CD4-positive, alpha-beta T cell (primary cell): ENCODE results near the gene MYO3B. TPM values are rescaled to one million over a fixed set of nuclear protein-coding genes. Genes with fewer than 3 reads are reported as not detected.

ENCODE experiments used
- ATAC-seq: fragments of 200-7000 bp; cut with Tn5 transposase; one replicate; pipeline ENCODE4 v1.10.0; 2022; ENCODE audit warnings: mild to moderate bottlenecking; ENCODE audit not compliant: poor library complexity
- CTCF ChIA-PET: fragments of 350-600 bp; sonication (Branson Sonifier 250); formaldehyde crosslinking; loops from one replicate; lab custom pipeline; 2021; ENCODE audit warnings: antibody characterized with exemption, inconsistent platforms; lab: Charles Lee
- POLR2A ChIA-PET: fragments of 350-600 bp; sonication (Branson Sonifier 250); formaldehyde crosslinking; loops from one replicate; lab custom pipeline; 2021; ENCODE audit warnings: antibody characterized with exemption, inconsistent platforms; lab: Charles Lee
- DNase-seq, 14 experiments: peaks; one replicate each; pipeline ENCODE4 v3.0.0-alpha.2; 2013 to 2020; ENCODE audit warnings: mixed read lengths in 2 of 14
- H3K27ac ChIP-seq, 2 donors: one replicate each; pipeline versions ENCODE4 v1.5.1 to v1.7.0; 2013; ENCODE audit warnings: low read length in 2 of 2, low read depth in 1 of 2, mild to moderate bottlenecking in 1 of 2
- H3K27me3 ChIP-seq, 2 experiments: 1 replicate in 1 of 2; 2 replicates in 1 of 2; pipeline versions ENCODE4 v1.6.1 to v1.7.0; 2013; ENCODE audit warnings: low read length in 2 of 2, control low read depth in 1 of 2, mild to moderate bottlenecking in 1 of 2, moderate library complexity in 1 of 2; ENCODE audit not compliant: insufficient read depth in 2 of 2, control insufficient read depth in 1 of 2
- H3K36me3 ChIP-seq: one replicate; pipeline ENCODE4 v1.6.1; 2013; ENCODE audit warnings: low read length, control low read depth; ENCODE audit not compliant: insufficient read depth
- H3K4me1 ChIP-seq: one replicate; pipeline ENCODE4 v1.6.1; 2013; ENCODE audit warnings: low read length, control low read depth; ENCODE audit not compliant: insufficient read depth
- H3K4me3 ChIP-seq: one replicate; pipeline ENCODE4 v1.5.1; 2013; ENCODE audit warnings: mild to moderate bottlenecking, low read length, moderate library complexity
- H3K9me3 ChIP-seq, 2 experiments: 1 replicate in 1 of 2; 2 replicates in 1 of 2; pipeline versions ENCODE4 v1.6.1 to v1.7.0; 2013; ENCODE audit warnings: low read length in 2 of 2, mild to moderate bottlenecking in 2 of 2, control low read depth in 1 of 2, moderate library complexity in 1 of 2; ENCODE audit not compliant: control insufficient read depth in 1 of 2, insufficient read depth in 1 of 2
- H3K27ac Mint-ChIP-seq: one replicate; pipeline ENCODE4 v1.8.0; 2020; ENCODE audit warnings: mixed read lengths
- H3K27me3 Mint-ChIP-seq: one replicate; pipeline ENCODE4 v1.8.0; 2021; ENCODE audit warnings: mixed read lengths
- H3K36me3 Mint-ChIP-seq: one replicate; pipeline ENCODE4 v1.8.0; 2021; ENCODE audit warnings: low read depth, mixed read lengths
- H3K4me1 Mint-ChIP-seq: one replicate; pipeline ENCODE4 v1.8.0; 2021; ENCODE audit warnings: low read depth, mixed read lengths
- H3K4me3 Mint-ChIP-seq: one replicate; pipeline ENCODE4 v1.8.0; 2020; ENCODE audit warnings: mild to moderate bottlenecking, mixed read lengths
- H3K9me3 Mint-ChIP-seq: one replicate; pipeline ENCODE4 v1.8.0; 2020; ENCODE audit warnings: mixed read lengths
- intact Hi-C, 2 experiments: fragments of 100-400 bp; cut with DNase I in 1 of 2; cut with micrococcal nuclease in 1 of 2; formaldehyde crosslinking; loops; one replicate each; pipeline versions ENCODE4 v1.15.1 to v1.9.0; 2023 to 2025; cut with DNase I, micrococcal nuclease
- total RNA-seq, 174 experiments: library from RNA in 2 of 174; stranded (reverse) in 2 of 174; gene quantifications; one replicate each; pipeline ENCODE4 v1.2.3 and lab custom pipeline; 2021 to 2026
- TF ChIP-seq, protein P1 (sequence below): fragments of 200-600 bp; IDR thresholded peaks from one replicate; pipeline ENCODE4 v1.8.0; 2022; ENCODE audit warnings: antibody characterized with exemption, mild to moderate bottlenecking

MYO3B gene
- total RNA-seq, 2 experiments from 2014 or later = not detected

DNA sequence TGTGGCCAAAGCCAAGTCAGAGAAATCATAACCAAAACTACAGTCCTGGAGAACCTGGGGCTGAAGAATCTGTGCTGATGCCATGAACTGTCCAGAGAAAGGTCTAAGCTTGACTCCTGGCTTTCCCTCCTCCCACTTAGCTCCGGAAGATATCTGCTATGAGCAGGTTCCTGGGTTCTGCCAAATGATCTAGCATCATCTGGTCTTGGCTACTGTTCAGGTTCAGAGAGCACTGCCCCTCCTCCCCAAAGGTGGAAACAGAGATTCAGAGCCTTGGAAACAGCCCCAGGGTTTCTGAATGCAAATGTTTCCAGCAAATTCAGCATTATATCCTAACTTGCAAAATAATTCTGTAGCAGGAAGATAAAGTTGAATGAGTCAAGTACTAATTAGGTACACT lies 317.9 kb downstream of the MYO3B start:
- no peak overlapping the region for H3K27ac Mint-ChIP-seq

DNA sequence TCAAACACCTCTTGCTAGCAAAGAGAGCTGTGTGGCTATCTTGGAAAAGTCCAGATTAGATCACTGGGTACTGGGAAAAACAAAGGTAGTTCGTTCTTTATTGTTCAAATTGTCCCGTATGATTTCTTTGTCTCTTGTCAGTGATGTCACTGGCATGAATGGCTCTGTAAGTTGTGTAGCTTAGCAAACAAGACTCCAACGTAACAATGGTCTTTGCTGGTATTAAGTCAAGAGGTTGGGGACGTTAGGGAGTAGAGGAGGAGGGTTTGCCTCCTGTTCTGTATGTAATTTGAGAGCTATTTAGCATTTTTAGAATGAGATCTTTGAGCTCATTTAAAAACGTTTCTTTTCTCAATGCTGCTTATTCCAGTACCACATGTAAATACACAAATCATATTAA lies 320.7 kb downstream of the MYO3B start:
- no peak overlapping the region for H3K4me3 ChIP-seq
- intact Hi-C loops = no loop called here
- peaks cover 5 to 13% of the 10 kb centered on the region in 2 experiments for H3K27me3 ChIP-seq
- no peaks in the 10 kb centered on the region for H3K4me1 ChIP-seq
- H3K27ac ChIP-seq = no peak overlapping the region
- ChIA-PET CTCF (no interaction called here), POLR2A (interaction anchor here (1.2 kb wide), 1 partner anchor 9 kb away, joined by 5 read pairs; no protein-coding TSS in a partner anchor)
- no peak overlapping the region for H3K27ac Mint-ChIP-seq
- TF ChIP-seq, protein P1, sequence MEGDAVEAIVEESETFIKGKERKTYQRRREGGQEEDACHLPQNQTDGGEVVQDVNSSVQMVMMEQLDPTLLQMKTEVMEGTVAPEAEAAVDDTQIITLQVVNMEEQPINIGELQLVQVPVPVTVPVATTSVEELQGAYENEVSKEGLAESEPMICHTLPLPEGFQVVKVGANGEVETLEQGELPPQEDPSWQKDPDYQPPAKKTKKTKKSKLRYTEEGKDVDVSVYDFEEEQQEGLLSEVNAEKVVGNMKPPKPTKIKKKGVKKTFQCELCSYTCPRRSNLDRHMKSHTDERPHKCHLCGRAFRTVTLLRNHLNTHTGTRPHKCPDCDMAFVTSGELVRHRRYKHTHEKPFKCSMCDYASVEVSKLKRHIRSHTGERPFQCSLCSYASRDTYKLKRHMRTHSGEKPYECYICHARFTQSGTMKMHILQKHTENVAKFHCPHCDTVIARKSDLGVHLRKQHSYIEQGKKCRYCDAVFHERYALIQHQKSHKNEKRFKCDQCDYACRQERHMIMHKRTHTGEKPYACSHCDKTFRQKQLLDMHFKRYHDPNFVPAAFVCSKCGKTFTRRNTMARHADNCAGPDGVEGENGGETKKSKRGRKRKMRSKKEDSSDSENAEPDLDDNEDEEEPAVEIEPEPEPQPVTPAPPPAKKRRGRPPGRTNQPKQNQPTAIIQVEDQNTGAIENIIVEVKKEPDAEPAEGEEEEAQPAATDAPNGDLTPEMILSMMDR = no peak
- H3K36me3 ChIP-seq = no peaks in the 10 kb centered on the region
- peaks cover 36% of the 10 kb centered on the region for H3K27me3 Mint-ChIP-seq
- H3K9me3 Mint-ChIP-seq = no peaks in the 10 kb centered on the region
- H3K9me3 ChIP-seq = no peaks in the 10 kb centered on the region
- DNase-seq = no peak
- ATAC-seq = no peak
- no peaks in the 10 kb centered on the region for H3K4me1 Mint-ChIP-seq
- no peak overlapping the region for H3K4me3 Mint-ChIP-seq
- no peaks in the 10 kb centered on the region for H3K36me3 Mint-ChIP-seq

More for the DNA sequence above, 317.9 kb downstream of the MYO3B start:
- intact Hi-C loops = no loop called here
- Histone ChIP-seq H3K4me3 (no peak overlapping the region), H3K27ac (no peak overlapping the region), H3K9me3 (no peaks in the 10 kb centered on the region), H3K4me1 (no peaks in the 10 kb centered on the region), H3K36me3 (no peaks in the 10 kb centered on the region), H3K27me3 (peaks cover 9 to 13% of the 10 kb centered on the region in 2 experiments)
- CTCF ChIA-PET = no interaction called here
- Mint-ChIP-seq H3K27me3 (peaks cover 51% of the 10 kb centered on the region), H3K9me3 (no peaks in the 10 kb centered on the region), H3K4me3 (no peak overlapping the region), H3K4me1 (no peaks in the 10 kb centered on the region), H3K36me3 (no peaks in the 10 kb centered on the region)
- POLR2A ChIA-PET = interaction anchor here (0.7 kb wide), 1 partner anchor 497 kb away, joined by 3 read pairs; no protein-coding TSS in a partner anchor
- DNase-seq = no peak
- no peak for ATAC-seq
- TF ChIP-seq, protein P1 = no peak

DNA sequence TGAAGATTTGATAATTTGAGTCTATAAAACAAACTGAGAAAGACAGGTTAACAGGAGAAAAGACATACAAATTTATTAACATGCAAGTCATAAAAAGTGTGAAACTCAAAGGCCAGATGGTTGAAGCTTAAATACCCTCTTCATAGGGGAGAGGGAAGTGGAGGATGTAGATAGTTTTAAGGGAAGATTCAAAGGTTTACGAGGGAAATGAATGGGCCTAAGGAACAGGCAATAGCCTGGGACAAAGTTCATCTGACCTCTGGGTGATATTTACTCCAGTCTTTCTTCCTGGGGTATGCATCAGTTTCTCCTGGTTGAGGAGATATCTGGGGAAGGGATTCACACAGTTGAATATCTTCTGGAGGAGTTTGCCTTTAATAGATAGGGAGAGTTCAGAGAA lies 322.2 kb downstream of the MYO3B start:
- TF ChIP-seq, protein P1 = no peak
- no peaks in the 10 kb centered on the region for H3K36me3 Mint-ChIP-seq
- Histone ChIP-seq H3K9me3 (no peaks in the 10 kb centered on the region), H3K27ac (no peak overlapping the region), H3K27me3 (peaks cover 5 to 9% of the 10 kb centered on the region in 2 experiments), H3K4me1 (no peaks in the 10 kb centered on the region), H3K36me3 (no peaks in the 10 kb centered on the region), H3K4me3 (no peak overlapping the region)
- H3K4me3 Mint-ChIP-seq = no peak overlapping the region
- ATAC-seq (no peak), DNase-seq (no peak)
- intact Hi-C loops = no loop called here
- H3K9me3 Mint-ChIP-seq = no peaks in the 10 kb centered on the region
- POLR2A ChIA-PET = no interaction called here
- H3K27me3 Mint-ChIP-seq = peaks cover 29% of the 10 kb centered on the region
- no peaks in the 10 kb centered on the region for H3K4me1 Mint-ChIP-seq
- CTCF ChIA-PET = no interaction called here
- H3K27ac Mint-ChIP-seq = no peak overlapping the region
